GM12872 (cell line): ENCODE results near the gene LCTL.

ENCODE experiments used
- CTCF ChIP-seq: IDR thresholded peaks from 3 replicates; pipeline ENCODE4 v1.5.1; 2011; ENCODE audit warnings: low read depth, mild to moderate bottlenecking, low read length, moderate library complexity; ENCODE audit not compliant: insufficient read depth

LCTL gene

GRCh38 chr15:66595332-66595731, 29.5 kb upstream of the LCTL start:
- TF ChIP-seq CTCF, result no peak

GRCh38 chr15:66594836-66595235, 29.0 kb upstream of the LCTL start:
- no peak for TF ChIP-seq CTCF

- no peak for TF ChIP-seq CTCF
Observed at GRCh38 chr15:66594344-66594743, 28.5 kb upstream of the LCTL start.

DNA sequence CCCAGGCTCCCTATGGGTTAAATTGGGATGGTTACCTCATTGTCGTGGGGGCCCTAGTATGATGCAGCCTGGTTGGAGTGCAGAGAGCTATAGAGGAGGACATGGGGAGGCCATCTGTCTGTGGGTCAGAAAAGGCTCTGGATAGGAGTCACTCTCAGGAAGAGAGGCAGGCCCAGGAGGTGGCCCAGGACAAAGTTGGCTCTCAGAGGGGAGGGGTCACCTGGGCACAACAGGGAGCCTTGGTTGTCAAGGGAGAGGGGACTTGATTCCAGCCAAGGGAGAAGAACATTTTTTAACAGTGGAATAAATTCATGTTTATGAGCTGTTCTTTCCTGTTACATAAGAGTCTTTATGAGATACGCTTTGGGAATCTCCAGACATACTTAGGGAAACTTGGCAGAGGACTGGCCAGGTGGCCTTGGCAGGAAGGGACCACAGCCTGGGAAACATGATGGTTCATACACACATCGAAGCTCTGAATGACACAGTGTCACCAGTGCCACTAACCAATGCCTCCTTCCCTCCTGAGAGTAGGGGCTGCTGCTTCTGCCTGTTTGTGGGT, 27.5 kb upstream of the LCTL start:
- no peak for TF ChIP-seq CTCF

DNA sequence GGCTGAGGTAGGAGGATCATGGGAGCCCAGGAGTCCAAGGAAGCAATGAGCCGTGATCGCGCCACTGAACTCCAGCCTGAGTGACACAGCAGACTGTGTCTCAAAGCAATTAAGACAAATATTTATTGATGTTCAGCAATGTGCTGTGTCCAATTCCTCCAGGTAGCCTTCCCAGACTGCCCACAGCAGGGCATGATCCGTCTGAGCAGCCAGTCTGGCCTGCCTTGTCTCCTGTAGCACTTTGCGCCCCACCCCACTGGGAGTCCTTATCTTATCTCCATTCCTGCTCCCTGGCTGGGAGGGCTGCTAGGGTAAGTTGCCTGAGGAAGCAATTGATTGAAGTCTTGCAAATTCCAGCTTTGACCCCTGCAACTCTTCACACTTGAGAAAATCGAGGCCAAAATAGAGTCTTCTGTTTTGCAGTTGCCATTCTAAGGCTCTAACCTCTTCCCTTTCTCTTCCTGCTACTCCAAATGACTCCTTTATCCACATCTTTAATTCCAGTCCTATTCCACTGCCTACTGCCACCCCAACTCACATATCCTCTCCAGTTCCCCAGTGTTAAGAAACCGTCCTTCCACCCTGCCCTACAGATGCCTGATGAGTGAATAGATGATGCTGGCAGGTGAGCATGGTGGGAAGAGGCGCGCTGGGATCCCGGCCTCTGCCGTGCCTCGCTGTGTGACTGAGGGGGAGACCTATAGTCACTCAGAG, 26.9 kb upstream of the LCTL start:
- TF ChIP-seq CTCF, result no peak

GRCh38 chr15:66591322-66591862, 25.6 kb upstream of the LCTL start:
- no peak for TF ChIP-seq CTCF

DNA sequence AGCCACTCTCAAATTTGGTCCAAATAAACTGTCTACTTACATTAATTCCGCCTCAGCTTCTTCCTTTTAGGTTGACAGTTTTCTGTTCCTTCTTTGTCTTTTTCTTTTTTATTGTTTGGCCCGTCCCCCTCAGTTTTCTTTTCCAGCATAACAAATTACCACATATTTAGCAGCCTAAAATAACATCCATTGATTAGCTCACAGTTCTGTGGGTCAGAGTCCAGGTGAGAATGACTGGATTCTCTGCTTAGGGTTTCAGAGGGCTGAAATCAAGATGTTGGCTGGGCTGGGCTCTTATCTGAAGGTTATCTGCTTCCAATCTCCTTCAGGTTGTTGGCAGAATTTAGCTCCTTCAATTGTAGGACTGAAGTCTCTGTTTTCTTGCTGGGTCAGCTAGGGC, 24.6 kb upstream of the LCTL start:
- TF ChIP-seq CTCF, result no peak
